Panc1 (cell line): Measurements from ENCODE around the gene MRM3. TPM values are rescaled to one million over a fixed set of nuclear protein-coding genes. Genes with fewer than 3 reads are reported as not detected.
A peak's percentile ranks its signal among the peaks of the same experiment; 100 is the strongest.

ENCODE experiments used
- ATAC-seq: fragments of 200-7000 bp; cut with Tn5 transposase; 2 replicates; pipeline ENCODE4 v1.9.1; 2020; ENCODE audit warnings: mild to moderate bottlenecking, moderate library complexity
- BruUV-seq: library from RNA; stranded (reverse); fragments of 400-500 nt; replicated peaks from 2 replicates; lab custom pipeline; 2021; lab: Mats Ljungman, UMichigan
- CTCF ChIA-PET: fragments of 300-600 bp; sonication (Branson Sonifier 250); formaldehyde crosslinking; loops from one replicate; lab custom pipeline; 2022; ENCODE audit warnings: antibody characterized with exemption; lab: Charles Lee
- POLR2A ChIA-PET: fragments of 300-600 bp; sonication (Branson Sonifier 250); formaldehyde crosslinking; loops from one replicate; lab custom pipeline; 2022; ENCODE audit warnings: antibody characterized with exemption; lab: Charles Lee
- DNase-seq: peaks from one replicate; pipeline ENCODE4 v3.0.0-alpha.2; 2010; ENCODE audit warnings: low read depth, low spot score
- H3K27ac ChIP-seq: 2 replicates; pipeline ENCODE4 v1.5.1; 2011; ENCODE audit warnings: mild to moderate bottlenecking, low read length, inconsistent platforms
- H3K27me3 ChIP-seq: fragments of 200-500 bp; sonication (Bioruptor generic); 2 replicates; pipeline ENCODE4 v1.6.0; 2014; ENCODE audit warnings: low read length, inconsistent platforms; ENCODE audit not compliant: control insufficient read depth, insufficient read depth
- H3K36me3 ChIP-seq: fragments of 200-500 bp; sonication (Bioruptor generic); 2 replicates; pipeline ENCODE4 v1.5.1; 2014; ENCODE audit warnings: inconsistent platforms, mild to moderate bottlenecking, low read length, moderate library complexity; ENCODE audit not compliant: control insufficient read depth, insufficient read depth
- H3K4me1 ChIP-seq: 2 replicates; pipeline ENCODE4 v1.5.1; 2011; ENCODE audit warnings: inconsistent platforms, mild to moderate bottlenecking, low read length, moderate library complexity; ENCODE audit not compliant: control insufficient read depth, insufficient read depth
- H3K4me3 ChIP-seq, 2 experiments: 2 replicates each; pipeline ENCODE4 v1.5.1; 2011 to 2012; ENCODE audit warnings: low read depth in 2 of 2, low read length in 2 of 2, mild to moderate bottlenecking in 2 of 2, inconsistent platforms in 1 of 2, moderate library complexity in 1 of 2
- H3K9me3 ChIP-seq: fragments of 200-500 bp; sonication (Bioruptor generic); 2 replicates; pipeline ENCODE4 v1.5.1; 2014; ENCODE audit warnings: low read depth, mild to moderate bottlenecking, inconsistent platforms, low read length, moderate library complexity; ENCODE audit not compliant: control insufficient read depth, insufficient read depth
- POLR2AphosphoS5 ChIP-seq: IDR thresholded peaks from 2 replicates; pipeline ENCODE4 v1.6.1; 2012; ENCODE audit warnings: mild to moderate bottlenecking, low read depth, low read length, moderate library complexity
- SIN3A ChIP-seq: IDR thresholded peaks from 2 replicates; pipeline ENCODE4 v1.6.1; 2012; ENCODE audit warnings: low read depth, mild to moderate bottlenecking, low read length, moderate library complexity, borderline replicate concordance; ENCODE audit not compliant: insufficient read depth
- TCF7L2 ChIP-seq: IDR thresholded peaks from 2 replicates; pipeline ENCODE4 v1.6.1; 2011; ENCODE audit warnings: mild to moderate bottlenecking, low read depth, low read length, inconsistent platforms
- in situ Hi-C: cut with HindIII; loops from 2 replicates; pipeline ENCODE4 v1.10.0; 2016; ENCODE audit warnings: low sequenced_read_pairs, low pct_unique_long_range_greater_than_20kb
- intact Hi-C: fragments of 100-400 bp; cut with micrococcal nuclease; formaldehyde crosslinking; loops from one replicate; pipeline ENCODE4 v1.10.0; 2022; ENCODE audit not compliant: unreplicated experiment
- total RNA-seq: library from RNA; stranded (reverse); gene quantifications from one replicate; pipeline ENCODE4 v1.2.1, GENCODE V29; 2021; ENCODE audit not compliant: unreplicated experiment
- TF ChIP-seq, protein P1 (sequence below): fragments of 450-650 bp; IDR thresholded peaks from 2 replicates; pipeline ENCODE4 v1.5.1; 2017; ENCODE audit warnings: mild to moderate bottlenecking
- TF ChIP-seq, protein P2 (sequence below), 2 experiments: IDR thresholded peaks; 2 replicates each; pipeline ENCODE4 v1.6.1; 2011 to 2012; ENCODE audit warnings: low read depth in 2 of 2, control low read depth in 1 of 2, low read length in 1 of 2, mild to moderate bottlenecking in 1 of 2, moderate library complexity in 1 of 2; ENCODE audit not compliant: insufficient read depth in 1 of 2

The MRM3 gene
- total RNA-seq, 1 experiment from 2014 or later, result 13.4 TPM

DNA sequence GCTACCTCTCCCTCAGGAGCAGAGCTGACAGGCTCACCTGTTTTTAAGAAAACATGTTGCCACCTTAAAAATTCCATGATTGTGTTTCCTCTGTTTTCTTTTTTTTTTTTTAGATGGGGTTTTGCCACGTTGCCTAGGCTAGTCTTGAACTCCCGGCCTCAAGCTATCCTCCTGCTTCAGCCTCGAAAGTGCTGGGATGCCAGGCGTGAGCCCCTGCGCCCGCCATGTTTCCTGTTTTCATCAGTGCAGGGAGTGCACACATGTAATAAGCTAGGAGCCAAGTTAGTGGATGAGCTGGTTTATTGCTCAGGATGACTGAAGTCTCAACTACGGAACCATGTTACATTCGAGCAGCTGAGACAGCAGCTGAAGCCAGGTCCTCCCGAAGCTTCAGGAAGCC lies 13.6 kb downstream of the MRM3 start:
- Histone ChIP-seq H3K4me3 (no peak overlapping the region), H3K36me3 (no peaks in the 10 kb centered on the region; the same call in 1 of the 2 replicates), H3K27ac (peak overlapping the region; percentile 17; the same call in 1 of the 2 replicates), H3K27me3 (no peaks in the 10 kb centered on the region), H3K4me1 (peaks cover 17% of the 10 kb centered on the region), H3K9me3 (no peaks in the 10 kb centered on the region)
- DNase-seq (no peak), ATAC-seq (no peak)
- intact Hi-C loops, result loop anchor here (5.0 kb wide), 1 partner anchor 187 kb away; no protein-coding TSS in a partner anchor
- no TSS peak for BruUV-seq
- in situ Hi-C loops, result no loop called here
- POLR2A ChIA-PET, result no interaction called here
- TF ChIP-seq SIN3A (no peak), TCF7L2 (no peak), POLR2AphosphoS5 (no peak)
- TF ChIP-seq, protein P1, sequence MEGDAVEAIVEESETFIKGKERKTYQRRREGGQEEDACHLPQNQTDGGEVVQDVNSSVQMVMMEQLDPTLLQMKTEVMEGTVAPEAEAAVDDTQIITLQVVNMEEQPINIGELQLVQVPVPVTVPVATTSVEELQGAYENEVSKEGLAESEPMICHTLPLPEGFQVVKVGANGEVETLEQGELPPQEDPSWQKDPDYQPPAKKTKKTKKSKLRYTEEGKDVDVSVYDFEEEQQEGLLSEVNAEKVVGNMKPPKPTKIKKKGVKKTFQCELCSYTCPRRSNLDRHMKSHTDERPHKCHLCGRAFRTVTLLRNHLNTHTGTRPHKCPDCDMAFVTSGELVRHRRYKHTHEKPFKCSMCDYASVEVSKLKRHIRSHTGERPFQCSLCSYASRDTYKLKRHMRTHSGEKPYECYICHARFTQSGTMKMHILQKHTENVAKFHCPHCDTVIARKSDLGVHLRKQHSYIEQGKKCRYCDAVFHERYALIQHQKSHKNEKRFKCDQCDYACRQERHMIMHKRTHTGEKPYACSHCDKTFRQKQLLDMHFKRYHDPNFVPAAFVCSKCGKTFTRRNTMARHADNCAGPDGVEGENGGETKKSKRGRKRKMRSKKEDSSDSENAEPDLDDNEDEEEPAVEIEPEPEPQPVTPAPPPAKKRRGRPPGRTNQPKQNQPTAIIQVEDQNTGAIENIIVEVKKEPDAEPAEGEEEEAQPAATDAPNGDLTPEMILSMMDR, result no peak
- TF ChIP-seq, protein P2, sequence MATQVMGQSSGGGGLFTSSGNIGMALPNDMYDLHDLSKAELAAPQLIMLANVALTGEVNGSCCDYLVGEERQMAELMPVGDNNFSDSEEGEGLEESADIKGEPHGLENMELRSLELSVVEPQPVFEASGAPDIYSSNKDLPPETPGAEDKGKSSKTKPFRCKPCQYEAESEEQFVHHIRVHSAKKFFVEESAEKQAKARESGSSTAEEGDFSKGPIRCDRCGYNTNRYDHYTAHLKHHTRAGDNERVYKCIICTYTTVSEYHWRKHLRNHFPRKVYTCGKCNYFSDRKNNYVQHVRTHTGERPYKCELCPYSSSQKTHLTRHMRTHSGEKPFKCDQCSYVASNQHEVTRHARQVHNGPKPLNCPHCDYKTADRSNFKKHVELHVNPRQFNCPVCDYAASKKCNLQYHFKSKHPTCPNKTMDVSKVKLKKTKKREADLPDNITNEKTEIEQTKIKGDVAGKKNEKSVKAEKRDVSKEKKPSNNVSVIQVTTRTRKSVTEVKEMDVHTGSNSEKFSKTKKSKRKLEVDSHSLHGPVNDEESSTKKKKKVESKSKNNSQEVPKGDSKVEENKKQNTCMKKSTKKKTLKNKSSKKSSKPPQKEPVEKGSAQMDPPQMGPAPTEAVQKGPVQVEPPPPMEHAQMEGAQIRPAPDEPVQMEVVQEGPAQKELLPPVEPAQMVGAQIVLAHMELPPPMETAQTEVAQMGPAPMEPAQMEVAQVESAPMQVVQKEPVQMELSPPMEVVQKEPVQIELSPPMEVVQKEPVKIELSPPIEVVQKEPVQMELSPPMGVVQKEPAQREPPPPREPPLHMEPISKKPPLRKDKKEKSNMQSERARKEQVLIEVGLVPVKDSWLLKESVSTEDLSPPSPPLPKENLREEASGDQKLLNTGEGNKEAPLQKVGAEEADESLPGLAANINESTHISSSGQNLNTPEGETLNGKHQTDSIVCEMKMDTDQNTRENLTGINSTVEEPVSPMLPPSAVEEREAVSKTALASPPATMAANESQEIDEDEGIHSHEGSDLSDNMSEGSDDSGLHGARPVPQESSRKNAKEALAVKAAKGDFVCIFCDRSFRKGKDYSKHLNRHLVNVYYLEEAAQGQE (IDR thresholded peaks at IDR 0.05; ENCODE audit: insufficient read depth in 1 of 2, low read depth in 2 of 2, low read length in 1 of 2), result no peak
- CTCF ChIA-PET, result interaction anchor here (0.6 to 2.1 kb wide), 2 partner anchors 143 to 185 kb away, joined by 3 to 14 read pairs; no protein-coding TSS in a partner anchor

DNA sequence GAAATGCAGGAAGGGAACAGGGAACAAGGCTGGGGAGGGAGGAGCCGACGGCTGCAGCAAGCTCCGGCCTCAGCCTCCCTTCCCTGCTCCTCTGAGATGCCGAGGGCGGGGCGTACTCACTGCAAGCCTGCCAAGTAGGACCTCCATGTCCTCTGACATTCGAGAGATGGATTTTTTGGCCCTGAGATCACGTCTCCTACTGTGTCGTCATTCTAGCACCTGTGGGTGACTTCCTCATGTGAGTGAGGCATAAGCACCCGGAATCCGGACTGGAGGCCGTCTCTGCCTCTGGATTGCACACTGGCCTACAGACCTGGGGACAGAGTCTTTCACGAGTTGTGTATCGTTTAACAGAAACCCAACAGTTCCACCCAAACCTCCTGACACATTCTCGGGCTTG lies 14.5 kb downstream of the MRM3 start:
- POLR2A ChIA-PET, result no interaction called here
- Histone ChIP-seq H3K4me3 (no peak overlapping the region), H3K4me1 (peaks cover 17% of the 10 kb centered on the region), H3K27me3 (no peaks in the 10 kb centered on the region), H3K27ac (no peak overlapping the region), H3K9me3 (no peaks in the 10 kb centered on the region), H3K36me3 (no peaks in the 10 kb centered on the region; the same call in 1 of the 2 replicates)
- BruUV-seq, result no TSS peak
- intact Hi-C loops, result loop anchor here (5.0 kb wide), 1 partner anchor 186 kb away; no protein-coding TSS in a partner anchor
- CTCF ChIA-PET, result interaction anchor here (2.1 kb wide), 1 partner anchor 185 kb away, joined by 14 read pairs; no protein-coding TSS in a partner anchor
- ATAC-seq (no peak), DNase-seq (no peak)
- in situ Hi-C loops, result no loop called here
- TF ChIP-seq TCF7L2 (no peak), POLR2AphosphoS5 (no peak)

DNA sequence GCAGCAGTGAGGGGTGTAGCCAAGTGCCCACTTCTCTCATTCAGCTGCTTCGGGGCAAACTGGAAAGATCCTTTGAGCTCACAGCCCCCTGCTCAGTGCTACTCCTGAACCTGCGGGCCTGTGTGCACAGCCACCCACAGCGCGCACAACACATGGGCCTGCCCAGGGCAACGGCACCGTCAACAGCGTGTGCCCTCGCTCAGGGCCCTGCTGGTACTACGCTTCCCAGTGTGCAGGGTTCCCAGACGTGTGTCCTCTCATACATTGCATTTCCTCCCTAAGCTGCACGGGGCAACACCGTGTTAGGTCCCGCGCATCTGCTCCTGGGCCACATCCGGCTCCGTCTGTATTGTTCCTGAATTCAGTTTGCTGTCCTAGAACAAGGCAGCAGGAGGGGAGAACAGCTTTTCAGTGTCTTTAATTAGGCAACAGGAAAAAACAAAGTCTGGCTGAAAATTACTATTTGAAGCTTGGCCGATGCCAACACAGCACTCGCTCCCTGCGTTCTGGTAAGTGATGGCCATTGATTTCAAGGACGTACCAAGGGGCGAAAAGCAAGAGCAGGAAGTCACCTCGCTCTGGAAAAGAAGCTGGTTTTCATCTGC lies 15.2 kb downstream of the MRM3 start:
- peaks cover 17% of the 10 kb centered on the region for H3K4me1 ChIP-seq
- TF ChIP-seq POLR2AphosphoS5 (no peak), TCF7L2 (no peak), SIN3A (no peak)
- TF ChIP-seq, protein P2 (IDR thresholded peaks at IDR 0.05; ENCODE audit: insufficient read depth in 1 of 2, low read depth in 2 of 2, low read length in 1 of 2), result no peak
- TF ChIP-seq, protein P1, result no peak
- in situ Hi-C loops (no loop called here), intact Hi-C loops (loop anchor here (5.0 kb wide), 1 partner anchor 185 kb away; no protein-coding TSS in a partner anchor)
- H3K9me3 ChIP-seq, result no peaks in the 10 kb centered on the region
- no peak overlapping the region for H3K27ac ChIP-seq
- ATAC-seq, result no peak
- no peaks in the 10 kb centered on the region; the same call in 1 of the 2 replicates for H3K36me3 ChIP-seq
- H3K4me3 ChIP-seq, result no peak overlapping the region
- ChIA-PET POLR2A (no interaction called here), CTCF (no interaction called here)
- no peaks in the 10 kb centered on the region for H3K27me3 ChIP-seq
- no peak for DNase-seq
- BruUV-seq, result no TSS peak
